HG02973 (cell line): ENCODE measurements around the gene CCM2L.

Experiments
- ATAC-seq: cut with Tn5 transposase; IDR thresholded peaks from one replicate; pipeline ENCODE4 v1.9.1; 2021; ENCODE audit warnings: moderate library complexity; ENCODE audit not compliant: unreplicated experiment

Gene CCM2L

GRCh38 chr20:32010101-32010500, at the start of gene CCM2L:
TSS of gene CCM2L (plus strand) at chr20:32010438. CDS start at chr20:32010455, 17 bp downstream.
- no peak for ATAC-seq

GRCh38 chr20:31962761-31963160, 47.5 kb upstream of the CCM2L start:
- no peak for ATAC-seq

- no peak for ATAC-seq
Observed at GRCh38 chr20:31963889-31964288, 46.3 kb upstream of the CCM2L start.

- ATAC-seq: no peak
Observed at GRCh38 chr20:31966991-31967655, 43.1 kb upstream of the CCM2L start.

GRCh38 chr20:31967830-31968249, 42.4 kb upstream of the CCM2L start, which contains the start of gene XKR7:
TSS of gene XKR7 (plus strand) at chr20:31968151. CDS start at chr20:31968176, 25 bp downstream.
- no peak for ATAC-seq

- no peak for ATAC-seq
Observed at GRCh38 chr20:31968291-31969126, 41.7 kb upstream of the CCM2L start.

GRCh38 chr20:31969991-31970390, 40.2 kb upstream of the CCM2L start:
- no peak for ATAC-seq

GRCh38 chr20:31972471-31973021, 37.7 kb upstream of the CCM2L start:
- no peak for ATAC-seq

GRCh38 chr20:31974296-31974695, 35.9 kb upstream of the CCM2L start:
- no peak for ATAC-seq

GRCh38 chr20:31974951-31975487, 35.2 kb upstream of the CCM2L start:
- no peak for ATAC-seq

- ATAC-seq: no peak
Observed at GRCh38 chr20:31975874-31976273, 34.4 kb upstream of the CCM2L start.

GRCh38 chr20:31977080-31977479, 33.2 kb upstream of the CCM2L start:
- no peak for ATAC-seq

- no peak for ATAC-seq
Observed at GRCh38 chr20:31979713-31980426, 30.4 kb upstream of the CCM2L start.

- ATAC-seq: no peak
Observed at GRCh38 chr20:31981784-31982183, 28.5 kb upstream of the CCM2L start.

- no peak for ATAC-seq
Observed at GRCh38 chr20:31984981-31985471, 25.2 kb upstream of the CCM2L start.

- ATAC-seq: no peak
Observed at GRCh38 chr20:31987744-31988143, 22.5 kb upstream of the CCM2L start.

GRCh38 chr20:31988430-31989015, 21.7 kb upstream of the CCM2L start:
- ATAC-seq: no peak

GRCh38 chr20:31989030-31989645, 21.1 kb upstream of the CCM2L start:
- no peak for ATAC-seq

- ATAC-seq: no peak
Observed at GRCh38 chr20:31990641-31991338, 19.4 kb upstream of the CCM2L start.
